ENCODE data around the gene NEK4.
"Not testable (repeated sequence)": the region's sequence is repeated elsewhere in the genome, so short reads cannot be mapped to it uniquely, and the experiment has no call there.

The NEK4 gene

GRCh38 chr3:52779837-52780585, 9.3 kb upstream of the NEK4 start:
- in situ Hi-C loops (cut with HindIII; ENCODE audit: low sequenced_read_pairs): loop anchor here (5.0 kb wide), 1 partner anchor 57 kb away; the partner anchor contains the start of gene MUSTN1

DNA sequence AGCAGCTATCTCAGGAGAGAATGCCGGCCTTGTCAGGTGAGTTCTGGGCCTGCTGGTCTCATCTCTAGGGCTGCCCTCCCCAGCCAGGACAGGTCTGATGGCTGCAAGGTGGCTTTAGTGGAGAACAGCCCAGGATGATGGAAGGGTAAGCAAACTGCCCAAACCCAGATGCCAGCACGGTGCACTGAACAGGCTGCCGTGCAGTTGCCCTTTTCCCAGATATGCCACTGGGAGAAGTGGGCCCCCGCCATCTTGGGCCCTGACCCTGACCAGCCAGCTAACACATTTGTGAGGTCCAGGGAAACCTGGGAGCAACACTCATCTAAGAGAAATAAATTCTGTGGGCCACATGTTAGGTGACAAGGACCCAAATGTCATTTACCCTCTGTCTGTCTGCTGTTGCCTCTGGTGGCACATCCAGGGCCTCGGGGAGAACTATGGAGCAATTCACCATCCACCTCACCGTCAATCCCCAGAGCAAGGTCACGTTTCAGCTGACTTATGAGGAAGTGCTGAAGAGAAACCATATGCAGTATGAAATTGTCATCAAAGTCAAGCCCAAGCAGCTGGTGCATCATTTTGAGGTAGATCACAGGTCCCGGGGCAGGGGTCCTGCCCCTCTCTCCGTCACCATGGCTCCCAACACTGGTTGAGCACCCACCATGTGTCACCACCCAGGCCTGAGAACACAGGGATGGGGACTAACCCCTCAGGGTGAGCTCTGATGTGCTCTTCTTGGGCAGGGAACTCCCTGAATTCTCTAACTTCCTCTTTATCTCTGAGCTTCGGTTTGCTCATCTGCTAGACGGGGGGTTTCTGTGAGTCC, 8.5 kb upstream of the NEK4 start:
- in situ Hi-C loops (cut with HindIII; ENCODE audit: low sequenced_read_pairs): no loop called here

DNA sequence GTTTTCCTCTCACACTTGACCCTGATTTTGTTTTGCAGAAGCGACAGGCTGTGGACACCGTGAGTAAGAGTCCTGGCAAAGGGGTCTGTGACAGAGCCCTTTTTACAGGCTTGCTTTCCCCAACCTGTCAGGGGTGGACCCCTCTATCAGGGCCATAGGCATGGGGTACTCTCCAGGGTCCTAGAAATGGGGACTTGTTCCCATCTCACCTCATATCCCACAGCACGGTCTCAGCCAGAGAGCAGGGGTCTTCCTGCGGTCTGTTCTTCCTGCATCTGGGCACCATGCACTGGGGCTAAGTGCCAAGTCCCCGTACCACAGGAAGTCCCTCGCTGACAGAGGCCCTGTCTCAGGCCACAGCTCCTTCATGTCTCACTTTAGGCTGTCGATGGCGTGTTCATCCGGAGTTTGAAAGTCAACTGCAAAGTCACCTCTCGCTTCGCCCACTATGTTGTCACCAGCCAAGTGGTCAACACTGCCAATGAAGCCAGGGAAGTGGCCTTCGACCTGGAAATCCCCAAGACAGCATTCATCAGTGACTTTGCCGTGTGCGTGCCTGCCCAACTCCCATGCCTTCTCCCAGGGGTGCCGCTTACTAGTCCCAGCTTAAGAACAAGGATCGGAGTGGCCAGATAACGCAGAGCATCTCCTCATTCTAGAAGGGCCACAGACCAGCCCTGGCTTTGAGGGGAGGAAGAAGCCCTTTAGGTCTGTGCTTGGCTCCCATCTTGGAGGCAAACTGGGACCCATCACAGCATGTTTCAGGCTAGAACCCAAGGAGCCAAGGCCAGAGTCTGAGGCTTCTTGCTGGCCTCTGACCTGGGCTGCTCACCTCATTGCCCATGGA, 7.4 kb upstream of the NEK4 start:
- in situ Hi-C loops (cut with HindIII; ENCODE audit: low sequenced_read_pairs): no loop called here

DNA sequence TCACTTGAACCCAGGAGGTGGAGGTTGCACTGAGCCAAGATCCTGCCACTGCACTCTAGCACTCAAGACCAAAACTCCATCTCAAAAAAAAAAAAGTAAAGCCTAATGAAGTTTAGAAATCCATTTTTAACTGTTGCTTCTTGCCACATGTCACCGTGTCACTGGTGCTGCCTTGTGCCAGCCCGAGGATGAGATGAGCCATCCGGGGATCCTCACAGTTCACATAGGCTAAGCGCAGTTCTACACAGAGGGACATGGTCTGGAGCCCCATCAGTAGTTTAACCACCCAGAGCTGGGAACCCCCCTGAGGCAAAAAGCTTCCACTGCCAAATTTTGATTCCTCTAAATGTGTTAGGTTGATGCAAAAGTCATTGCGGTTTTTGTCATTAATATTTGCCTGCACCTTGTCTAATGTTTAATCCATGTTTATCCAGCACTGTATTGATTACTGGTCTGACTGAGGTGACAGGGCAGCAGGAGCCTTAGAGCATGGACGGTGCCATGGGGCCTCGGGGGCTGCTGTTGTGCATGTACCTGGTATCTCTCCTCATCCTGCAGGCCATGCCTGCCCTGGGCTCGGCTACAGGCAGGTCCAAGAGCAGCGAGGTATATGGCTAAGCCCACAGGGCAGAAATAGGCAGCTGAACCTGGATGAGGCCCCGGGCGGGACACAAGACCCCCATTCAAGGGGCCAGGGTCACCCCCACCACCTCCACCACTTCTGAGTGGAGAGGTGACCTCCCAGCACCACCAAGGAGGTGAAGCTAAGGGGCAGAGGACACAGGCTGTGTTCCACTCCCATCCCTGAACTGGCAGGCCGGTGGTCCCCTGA, 6.6 kb upstream of the NEK4 start, which contains the start of gene ITIH1:
ITIH1 (plus strand) TSS at position 473 of the 832 bp plus-strand sequence; CDS start at position 490, 17 bp downstream.
- in situ Hi-C loops (cut with HindIII; ENCODE audit: low sequenced_read_pairs): no loop called here

DNA sequence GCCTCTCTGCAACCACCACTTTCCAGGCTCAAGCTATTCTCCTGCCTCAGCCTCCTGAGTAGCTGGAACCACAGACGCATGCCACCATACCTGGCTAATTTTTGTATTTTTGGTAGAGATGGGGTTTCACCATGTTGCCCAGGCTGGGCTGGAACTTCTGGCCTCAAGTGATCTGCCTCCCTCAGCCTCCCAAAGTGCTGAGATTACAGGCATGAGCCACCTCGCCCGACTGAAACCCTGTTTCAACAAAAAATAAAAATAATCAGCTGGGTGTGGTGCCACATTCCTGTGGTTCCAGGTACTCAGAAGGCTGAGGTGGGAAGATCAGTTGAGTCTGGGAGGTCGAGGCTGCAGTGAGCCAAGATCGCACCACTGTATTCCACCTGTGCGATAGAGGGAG, 5.7 kb upstream of the NEK4 start:
- in situ Hi-C loops (cut with HindIII; ENCODE audit: low sequenced_read_pairs): not testable (repeated sequence)

DNA sequence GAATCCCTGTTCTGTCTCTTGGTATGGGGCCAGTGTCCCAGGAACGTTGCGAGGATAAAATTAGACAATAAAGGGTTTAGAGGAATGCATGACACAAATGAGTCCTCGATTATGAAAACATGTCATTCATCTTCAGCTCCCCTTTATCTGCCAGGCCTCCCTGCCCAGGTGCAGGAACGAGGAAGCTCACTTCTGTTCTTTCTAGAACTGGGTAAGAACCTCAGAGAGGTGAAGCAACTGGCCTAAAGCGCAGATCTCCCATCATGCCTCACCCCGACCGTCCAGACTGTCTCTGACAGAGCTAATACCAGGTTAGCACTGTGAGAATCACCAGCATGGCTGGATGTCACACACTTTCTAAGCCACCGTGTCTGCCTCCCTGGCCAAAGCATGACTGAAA, 5.1 kb upstream of the NEK4 start:
- in situ Hi-C loops (cut with HindIII; ENCODE audit: low sequenced_read_pairs): no loop called here

DNA sequence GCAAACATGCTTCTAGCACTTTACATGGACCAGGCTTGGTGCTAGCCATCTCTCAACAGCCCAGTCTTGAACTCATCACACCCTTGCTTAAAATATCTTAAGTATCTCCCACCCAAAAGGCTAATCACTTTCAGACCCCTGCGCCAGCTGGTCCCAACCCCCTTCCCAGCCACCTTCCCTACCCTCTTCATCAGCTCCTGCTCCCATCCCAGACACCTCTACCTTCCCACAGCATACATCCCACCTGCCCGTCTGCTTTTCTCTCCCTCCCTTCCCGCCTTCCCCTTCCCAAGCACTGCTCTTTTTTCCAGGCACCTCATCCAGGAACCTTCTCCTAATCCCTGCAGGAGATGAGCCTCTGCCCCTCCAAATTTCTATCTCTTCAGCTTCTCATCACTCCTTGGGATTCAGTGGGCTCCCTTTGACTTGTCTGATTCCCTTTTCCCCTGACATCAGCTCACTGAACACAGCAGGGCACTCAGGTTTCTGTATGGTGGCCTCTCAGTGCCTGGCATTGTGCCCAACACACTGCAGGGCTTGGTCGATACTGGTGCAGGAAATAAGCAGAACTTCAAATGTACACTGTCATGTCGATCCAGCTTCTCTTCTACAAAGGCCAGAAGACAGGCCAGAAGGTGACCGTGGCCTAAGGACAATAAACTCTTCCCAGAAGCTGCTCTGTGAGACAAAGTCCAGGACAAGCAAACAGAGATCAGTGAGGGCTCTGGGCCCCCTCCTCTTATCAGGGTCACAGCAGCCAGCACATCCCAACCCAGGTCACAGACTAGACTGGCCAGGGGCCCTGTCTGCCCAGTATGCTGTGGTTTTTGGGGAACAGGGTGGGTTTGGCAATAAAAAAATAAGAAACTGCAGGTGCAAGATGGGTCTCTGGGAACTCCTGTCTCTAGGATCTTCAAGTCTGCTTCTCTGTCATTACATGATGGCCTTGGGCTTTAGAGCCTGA, 4.4 kb upstream of the NEK4 start:
- in situ Hi-C loops (cut with HindIII; ENCODE audit: low sequenced_read_pairs): no loop called here

- in situ Hi-C loops (cut with HindIII; ENCODE audit: low sequenced_read_pairs): no loop called here
Observed at GRCh38 chr3:52774066-52774713, 3.5 kb upstream of the NEK4 start.

DNA sequence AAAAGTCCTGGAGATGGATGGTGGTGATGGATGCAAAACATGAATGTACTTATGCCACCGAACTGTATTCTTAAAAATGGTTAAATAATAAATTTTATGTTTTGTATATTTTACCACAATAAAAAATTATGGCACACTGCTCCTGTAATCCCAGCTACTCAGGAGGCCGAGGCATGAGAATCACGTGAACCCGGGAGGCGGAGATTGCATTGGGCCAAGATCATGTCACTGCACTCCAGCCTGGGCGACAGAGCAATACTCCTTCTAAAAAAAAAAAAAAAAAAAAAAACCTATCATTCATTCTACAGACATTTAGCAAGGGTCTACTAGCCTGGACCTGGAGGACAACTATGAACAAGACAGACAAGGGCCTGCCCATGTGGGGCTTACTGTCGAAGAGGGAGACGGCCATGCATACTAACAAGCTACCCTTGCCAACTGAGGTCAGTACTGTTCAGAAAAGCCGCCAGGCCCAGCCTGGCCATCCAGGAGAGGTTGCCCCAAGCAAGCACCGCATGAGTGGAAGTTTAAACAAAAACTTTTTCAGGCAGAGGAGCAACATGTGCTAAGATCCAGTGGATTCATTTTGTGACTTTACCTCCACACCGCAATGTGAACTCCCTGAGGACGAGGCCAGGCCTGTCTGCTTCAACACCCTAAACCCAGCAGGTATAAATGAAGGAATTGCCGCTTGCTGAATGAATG, 2.8 kb upstream of the NEK4 start:
- in situ Hi-C loops (cut with HindIII; ENCODE audit: low sequenced_read_pairs): no loop called here

DNA sequence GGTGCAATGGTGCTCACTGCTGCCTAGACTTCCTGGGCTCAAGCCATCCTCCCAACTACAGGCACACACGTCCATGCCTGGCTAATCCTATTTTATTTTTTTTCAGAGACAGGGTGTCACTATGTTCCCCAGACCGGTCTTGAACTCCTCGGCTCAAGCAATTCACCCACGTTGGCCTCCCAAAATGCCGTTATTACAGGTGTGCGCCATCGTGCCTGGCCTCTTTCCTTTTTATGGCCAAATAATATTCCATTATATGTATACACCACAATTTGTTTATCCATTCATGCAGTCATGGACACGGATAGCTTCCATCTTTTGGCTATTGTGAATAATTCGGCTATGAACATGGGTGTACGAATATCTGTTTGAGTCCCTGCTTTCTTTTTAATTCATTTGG, 962 bp upstream of the NEK4 start:
- in situ Hi-C loops (cut with HindIII; ENCODE audit: low sequenced_read_pairs): no loop called here

- in situ Hi-C loops (cut with HindIII; ENCODE audit: low sequenced_read_pairs): no loop called here
Observed at GRCh38 chr3:52771334-52771681, 568 bp upstream of the NEK4 start.

DNA sequence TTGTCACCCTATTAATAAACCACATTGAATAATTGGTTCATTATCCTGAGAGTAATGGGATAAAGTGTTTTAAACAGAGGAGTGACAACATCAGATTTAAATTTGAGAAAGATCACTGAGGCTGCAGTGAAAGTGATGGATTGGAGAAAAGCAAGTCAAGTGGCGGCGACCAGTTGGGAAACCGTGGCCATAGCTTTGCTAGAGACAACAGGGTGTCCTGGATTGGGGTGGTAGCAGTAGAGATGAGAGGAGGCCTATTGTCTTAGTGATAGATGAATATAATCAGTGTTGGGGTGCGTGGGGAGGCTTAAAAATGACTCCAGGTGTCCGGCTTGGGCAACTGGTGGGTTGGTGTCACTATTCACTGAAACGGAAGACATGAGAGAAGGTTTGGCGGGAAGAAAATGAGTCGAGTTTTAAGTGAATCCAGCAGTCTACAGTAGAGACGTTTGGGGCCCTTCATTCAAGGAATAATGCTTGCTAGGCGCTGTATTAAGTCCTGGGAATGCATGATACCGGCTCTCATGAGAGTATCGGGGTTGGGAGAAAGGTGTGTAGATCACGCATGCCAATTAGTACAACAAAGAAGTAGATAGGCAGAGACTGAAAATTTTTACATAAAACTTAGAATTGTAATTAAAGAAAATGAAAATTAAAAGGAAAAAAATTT, 819 bp downstream of the NEK4 start:
- in situ Hi-C loops (cut with HindIII; ENCODE audit: low sequenced_read_pairs): no loop called here

DNA sequence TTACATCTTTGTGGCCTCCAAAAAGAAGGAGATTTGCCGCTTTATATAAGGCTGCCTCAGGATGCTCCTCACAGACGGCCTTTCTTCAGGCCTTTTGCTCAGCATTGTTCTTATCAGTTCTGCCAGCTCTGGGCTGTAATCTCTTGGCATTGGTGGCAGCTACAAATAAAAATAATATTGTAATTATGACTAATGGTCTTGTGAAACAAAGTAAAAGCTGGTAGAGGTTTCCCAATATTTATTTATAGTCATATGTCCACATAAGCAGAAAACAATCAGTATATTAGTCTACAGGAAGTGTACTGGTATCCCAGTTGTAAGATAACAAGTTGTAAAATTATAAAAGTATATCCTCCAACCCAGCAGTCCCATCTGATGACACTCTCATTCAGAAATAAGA, 7.3 kb downstream of the NEK4 start:
- in situ Hi-C loops (cut with HindIII; ENCODE audit: low sequenced_read_pairs): no loop called here

GRCh38 chr3:52756141-52756540, 14.6 kb downstream of the NEK4 start:
- in situ Hi-C loops (cut with HindIII; ENCODE audit: low sequenced_read_pairs): loop anchor here (5.0 kb wide), 2 partner anchors 39 to 64 kb away; no protein-coding TSS in a partner anchor

GRCh38 chr3:52754373-52754772, 16.4 kb downstream of the NEK4 start:
- in situ Hi-C loops (cut with HindIII; ENCODE audit: low sequenced_read_pairs): no loop called here

GRCh38 chr3:52752045-52752660, 18.6 kb downstream of the NEK4 start:
- in situ Hi-C loops (cut with HindIII; ENCODE audit: low sequenced_read_pairs): no loop called here

DNA sequence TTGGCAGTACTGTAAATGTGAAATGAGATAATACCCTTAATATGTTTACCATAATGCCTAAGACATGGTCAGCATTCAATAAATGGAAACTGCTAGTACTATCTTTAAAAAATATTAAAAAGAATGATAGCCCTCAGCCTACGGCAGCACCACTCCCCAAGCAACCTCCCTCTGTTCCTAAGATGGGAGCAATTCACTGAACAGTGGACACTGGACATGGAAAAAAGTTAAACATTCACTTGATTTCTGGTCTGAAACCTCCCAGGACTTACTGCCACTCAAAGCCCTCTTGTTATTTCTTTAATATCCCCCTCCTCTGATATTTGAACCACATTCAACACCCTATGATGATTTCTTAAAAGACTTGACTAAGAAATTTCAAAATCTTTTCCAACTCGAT, 27.0 kb downstream of the NEK4 start:
- in situ Hi-C loops (cut with HindIII; ENCODE audit: low sequenced_read_pairs): no loop called here
